Subcutaneous adipose tissue (tissue), 4 donors: Measurements from ENCODE around the gene RAPGEF1. TPM values are rescaled to one million over a fixed set of nuclear protein-coding genes. Genes with fewer than 3 reads are reported as not detected.

Experiments used
- total RNA-seq, 4 donors: library from RNA; depleted of rRNA; stranded (reverse); fragments of >200 nt; gene quantifications; one replicate each; pipeline ENCODE4 v1.1.0, GENCODE V29; 2016
- TF ChIP-seq, protein P1 (sequence below): fragments of 450-650 bp; IDR thresholded peaks from one replicate; pipeline ENCODE4 v1.5.1; 2016; ENCODE audit warnings: low read depth, mild to moderate bottlenecking, control low read depth, antibody characterized with exemption, moderate library complexity

The RAPGEF1 gene
- total RNA-seq, 4 donors from 2014 or later, result 47.1 to 79.5 (median 61.4) TPM

DNA sequence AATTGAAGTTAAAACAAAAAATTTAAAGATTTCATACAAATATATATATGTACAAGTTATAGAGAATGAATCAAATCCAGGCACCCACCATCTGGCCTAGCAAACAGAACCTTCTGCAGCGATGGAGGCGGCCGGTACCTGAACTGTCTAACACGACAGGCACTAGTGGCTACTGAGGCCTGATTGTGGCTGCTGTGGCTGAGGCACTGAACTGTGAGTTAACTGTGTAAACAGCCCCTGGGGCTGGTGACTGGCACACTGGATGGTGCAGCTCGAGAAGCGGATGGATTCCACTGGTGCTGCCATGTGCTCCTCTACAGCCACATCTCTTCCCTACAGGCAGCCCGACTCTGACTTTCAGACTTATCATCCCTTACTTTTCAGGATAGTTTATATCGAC, 82.4 kb downstream of the RAPGEF1 start:
- TF ChIP-seq, protein P1, sequence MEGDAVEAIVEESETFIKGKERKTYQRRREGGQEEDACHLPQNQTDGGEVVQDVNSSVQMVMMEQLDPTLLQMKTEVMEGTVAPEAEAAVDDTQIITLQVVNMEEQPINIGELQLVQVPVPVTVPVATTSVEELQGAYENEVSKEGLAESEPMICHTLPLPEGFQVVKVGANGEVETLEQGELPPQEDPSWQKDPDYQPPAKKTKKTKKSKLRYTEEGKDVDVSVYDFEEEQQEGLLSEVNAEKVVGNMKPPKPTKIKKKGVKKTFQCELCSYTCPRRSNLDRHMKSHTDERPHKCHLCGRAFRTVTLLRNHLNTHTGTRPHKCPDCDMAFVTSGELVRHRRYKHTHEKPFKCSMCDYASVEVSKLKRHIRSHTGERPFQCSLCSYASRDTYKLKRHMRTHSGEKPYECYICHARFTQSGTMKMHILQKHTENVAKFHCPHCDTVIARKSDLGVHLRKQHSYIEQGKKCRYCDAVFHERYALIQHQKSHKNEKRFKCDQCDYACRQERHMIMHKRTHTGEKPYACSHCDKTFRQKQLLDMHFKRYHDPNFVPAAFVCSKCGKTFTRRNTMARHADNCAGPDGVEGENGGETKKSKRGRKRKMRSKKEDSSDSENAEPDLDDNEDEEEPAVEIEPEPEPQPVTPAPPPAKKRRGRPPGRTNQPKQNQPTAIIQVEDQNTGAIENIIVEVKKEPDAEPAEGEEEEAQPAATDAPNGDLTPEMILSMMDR, result no peak

DNA sequence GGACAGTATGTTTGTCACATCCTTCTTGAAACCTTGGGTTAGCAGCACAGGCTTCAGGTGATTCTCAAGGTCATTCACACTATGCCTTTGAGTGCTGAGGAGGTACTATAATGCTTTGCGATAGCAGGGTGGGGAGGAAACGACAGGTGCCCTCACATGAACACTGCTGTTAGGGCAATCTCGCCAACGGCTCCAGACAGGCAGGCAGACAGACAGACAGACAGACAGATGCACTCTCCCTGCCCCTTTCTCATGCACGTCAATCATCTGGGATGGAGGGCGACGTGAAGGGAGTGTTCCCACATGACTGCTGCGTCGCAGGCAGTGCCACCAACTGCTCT, 82.9 kb downstream of the RAPGEF1 start:
- TF ChIP-seq, protein P1, result no peak

DNA sequence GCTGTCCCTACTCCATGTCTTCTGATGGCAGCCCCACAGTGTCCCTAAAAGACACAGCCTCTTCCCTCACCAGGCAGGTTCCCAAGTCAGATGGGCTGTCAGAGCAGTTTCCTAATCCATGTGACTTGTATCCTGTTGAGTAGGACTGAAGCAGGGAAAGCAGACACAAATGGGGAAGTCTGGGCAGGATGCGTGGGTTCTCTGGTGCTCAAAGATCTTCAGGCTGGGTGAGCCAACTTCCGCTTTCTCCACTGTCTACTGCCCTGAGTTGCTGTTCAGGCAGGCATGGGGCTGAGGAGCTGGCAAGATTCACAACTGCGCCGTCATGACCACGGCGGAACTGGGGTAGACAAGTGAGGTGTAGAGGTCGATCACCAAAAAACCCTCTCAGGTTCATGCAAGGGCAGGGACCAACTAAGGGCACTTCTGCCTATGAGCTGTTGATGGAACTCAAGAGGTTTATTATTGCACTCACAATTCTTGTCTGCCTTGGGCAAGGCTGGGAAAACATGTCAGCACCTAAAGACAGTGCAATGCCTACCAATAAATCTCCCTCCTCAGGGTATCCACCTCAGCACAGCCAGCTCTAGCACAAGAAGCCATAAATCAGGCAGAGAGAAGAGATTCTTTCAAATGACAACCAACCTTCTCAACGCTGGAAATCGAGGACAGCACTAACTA, 83.4 kb downstream of the RAPGEF1 start:
- TF ChIP-seq, protein P1, result no peak

DNA sequence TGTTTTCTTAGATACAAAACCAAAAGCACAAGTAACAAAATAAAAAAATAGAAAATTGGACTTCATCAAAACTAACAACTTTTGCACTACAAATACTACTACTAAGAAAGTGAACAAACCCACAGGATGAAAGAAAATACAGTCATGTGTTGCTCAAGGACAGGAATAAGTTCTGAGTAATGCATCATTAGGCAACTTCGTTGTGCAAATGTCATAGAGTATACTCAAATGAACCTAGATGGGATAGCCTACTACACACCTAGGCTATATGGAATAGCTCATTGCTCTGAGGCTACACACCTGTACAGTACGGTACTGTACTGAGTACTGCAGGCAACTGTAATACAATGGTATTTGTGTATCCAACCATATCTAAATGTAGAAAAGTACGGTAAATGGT, 88.3 kb downstream of the RAPGEF1 start:
- TF ChIP-seq, protein P1, result no peak

DNA sequence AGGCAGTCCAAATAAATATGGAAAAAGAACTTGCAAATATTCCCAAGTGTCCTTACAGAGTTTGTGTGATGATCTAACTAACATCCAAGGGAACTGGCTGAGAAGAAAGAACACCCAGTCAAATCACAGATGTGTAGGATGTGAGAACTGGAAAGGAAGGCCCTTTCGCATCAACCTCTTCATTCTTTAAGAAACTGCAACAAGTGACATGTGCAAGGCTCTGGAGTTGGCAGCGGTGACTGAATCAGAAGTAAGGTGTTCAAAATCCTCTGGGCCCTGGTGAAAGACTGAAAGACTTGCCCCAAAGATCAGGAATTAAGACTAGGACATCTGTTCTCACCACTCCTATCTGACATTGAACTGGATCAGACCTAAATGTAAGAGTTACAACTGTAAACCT, 88.7 kb downstream of the RAPGEF1 start:
- TF ChIP-seq, protein P1, result no peak

DNA sequence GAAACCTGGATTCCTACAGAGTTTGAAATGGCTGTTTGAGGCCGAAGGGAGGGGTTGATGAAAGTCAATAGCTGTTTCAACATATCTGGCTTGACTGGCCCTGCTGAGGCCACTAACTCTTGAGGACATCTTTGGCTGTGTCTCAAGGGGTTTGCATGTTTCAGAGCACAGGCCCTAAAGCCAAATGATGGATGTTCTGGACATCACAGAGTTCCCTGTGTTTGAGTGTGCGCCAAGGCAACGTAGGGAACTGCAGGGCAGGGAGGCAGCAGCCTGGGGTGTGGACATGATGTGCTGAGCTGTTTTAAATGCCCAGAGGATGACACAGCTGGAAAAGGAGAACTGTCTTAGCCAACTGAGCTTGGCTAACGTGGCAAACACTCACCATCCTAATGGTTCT, 89.6 kb downstream of the RAPGEF1 start:
- TF ChIP-seq, protein P1, result no peak

DNA sequence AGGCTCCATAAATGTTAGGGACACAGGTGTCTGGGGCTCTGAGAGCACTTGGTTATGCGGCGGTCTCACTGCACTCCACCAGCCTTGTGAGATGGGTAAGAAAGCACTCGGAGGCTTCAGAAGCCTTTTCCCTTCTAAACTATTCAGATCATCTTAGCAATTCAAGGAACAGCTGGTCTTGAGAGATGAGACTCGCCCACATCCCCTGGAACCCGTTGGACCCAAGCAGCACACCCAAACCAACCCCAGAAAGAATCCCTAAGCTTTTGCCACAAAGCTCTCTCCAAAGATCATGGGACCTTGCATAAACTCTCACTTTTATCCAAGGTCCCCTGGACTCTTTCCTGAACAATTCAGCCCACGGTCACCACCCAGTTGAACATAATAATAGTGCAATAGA, 90.2 kb downstream of the RAPGEF1 start:
- TF ChIP-seq, protein P1, result no peak
